Central memory CD8-positive, alpha-beta T cell (primary cell): Measurements from ENCODE around the gene ETNPPL.

Source experiments
- ATAC-seq: fragments of 150-1000 bp; cut with Tn5 transposase; replicated peaks from 2 replicates; pipeline ENCODE4 v1.10.0; 2022; ENCODE audit warnings: mild to moderate bottlenecking, moderate FRiP score, moderate number of reproducible peaks; ENCODE audit not compliant: poor library complexity, severe bottlenecking; ENCODE audit errors: extremely low read depth
- DNase-seq, 2 donors: peaks; one replicate each; pipeline ENCODE4 v3.0.0; 2021; ENCODE audit warnings: low spot score in 2 of 2
- H3K27ac Mint-ChIP-seq: one replicate; pipeline ENCODE4 v1.8.0; 2022; ENCODE audit warnings: low read depth, mild to moderate bottlenecking, moderate library complexity, mixed read lengths
- H3K27me3 Mint-ChIP-seq: one replicate; pipeline ENCODE4 v1.8.0; 2022; ENCODE audit warnings: mixed read lengths
- H3K36me3 Mint-ChIP-seq: one replicate; pipeline ENCODE4 v1.8.0; 2022; ENCODE audit warnings: mild to moderate bottlenecking, moderate library complexity, mixed read lengths; ENCODE audit not compliant: insufficient read depth
- H3K4me1 Mint-ChIP-seq: one replicate; pipeline ENCODE4 v1.8.0; 2022; ENCODE audit warnings: mixed read lengths
- H3K4me3 Mint-ChIP-seq: one replicate; pipeline ENCODE4 v1.8.0; 2022; ENCODE audit warnings: mild to moderate bottlenecking, moderate library complexity, mixed read lengths
- H3K9me3 Mint-ChIP-seq: one replicate; pipeline ENCODE4 v1.8.0; 2022; ENCODE audit warnings: mixed read lengths

ETNPPL gene

GRCh38 chr4:108783665-108784463 is 21.0 kb upstream of the ETNPPL start:
- Mint-ChIP-seq H3K9me3 (no peaks in the 10 kb centered on the region), H3K4me3 (no peak overlapping the region), H3K36me3 (no peaks in the 10 kb centered on the region), H3K4me1 (no peaks in the 10 kb centered on the region), H3K27me3 (peaks cover 35% of the 10 kb centered on the region), H3K27ac (no peak overlapping the region)
- DNase-seq: no peak
- ATAC-seq: no peak

- Mint-ChIP-seq H3K9me3 (no peaks in the 10 kb centered on the region), H3K27ac (no peak overlapping the region), H3K4me1 (no peaks in the 10 kb centered on the region), H3K36me3 (no peaks in the 10 kb centered on the region), H3K27me3 (peaks cover 20% of the 10 kb centered on the region), H3K4me3 (no peak overlapping the region)
- ATAC-seq (no peak), DNase-seq (no peak)
Observed at GRCh38 chr4:108779958-108780357, 17.1 kb upstream of the ETNPPL start.

GRCh38 chr4:108777388-108777787 is 14.5 kb upstream of the ETNPPL start:
- no peak overlapping the region for H3K4me3 Mint-ChIP-seq
- no peaks in the 10 kb centered on the region for H3K36me3 Mint-ChIP-seq
- H3K27ac Mint-ChIP-seq: no peak overlapping the region
- H3K27me3 Mint-ChIP-seq: peaks cover 17% of the 10 kb centered on the region
- no peaks in the 10 kb centered on the region for H3K9me3 Mint-ChIP-seq
- no peak for ATAC-seq
- no peak for DNase-seq
- no peaks in the 10 kb centered on the region for H3K4me1 Mint-ChIP-seq

- ATAC-seq: no peak
- peaks cover 11% of the 10 kb centered on the region for H3K27me3 Mint-ChIP-seq
- no peak overlapping the region for H3K27ac Mint-ChIP-seq
- H3K36me3 Mint-ChIP-seq: no peaks in the 10 kb centered on the region
- no peaks in the 10 kb centered on the region for H3K9me3 Mint-ChIP-seq
- no peak overlapping the region for H3K4me3 Mint-ChIP-seq
- DNase-seq: no peak
- no peaks in the 10 kb centered on the region for H3K4me1 Mint-ChIP-seq
Observed at GRCh38 chr4:108775921-108776320, 13.1 kb upstream of the ETNPPL start.

GRCh38 chr4:108774809-108775530 is 12.1 kb upstream of the ETNPPL start:
- peaks cover 3% of the 10 kb centered on the region for H3K27me3 Mint-ChIP-seq
- no peaks in the 10 kb centered on the region for H3K36me3 Mint-ChIP-seq
- ATAC-seq: no peak

GRCh38 chr4:108772402-108772801 is 9.5 kb upstream of the ETNPPL start:
- H3K9me3 Mint-ChIP-seq: no peaks in the 10 kb centered on the region
- no peaks in the 10 kb centered on the region for H3K36me3 Mint-ChIP-seq
- ATAC-seq (no peak), DNase-seq (no peak)
- no peaks in the 10 kb centered on the region for H3K27me3 Mint-ChIP-seq
- no peaks in the 10 kb centered on the region for H3K4me1 Mint-ChIP-seq
- H3K27ac Mint-ChIP-seq: no peak overlapping the region
- H3K4me3 Mint-ChIP-seq: no peak overlapping the region

More at GRCh38 chr4:108774809-108775530, 12.1 kb upstream of the ETNPPL start:
- H3K4me1 Mint-ChIP-seq: no peaks in the 10 kb centered on the region
- no peak for DNase-seq
- no peaks in the 10 kb centered on the region for H3K9me3 Mint-ChIP-seq
- no peak overlapping the region for H3K27ac Mint-ChIP-seq
- H3K4me3 Mint-ChIP-seq: no peak overlapping the region

- DNase-seq: no peak
- Mint-ChIP-seq H3K36me3 (no peaks in the 10 kb centered on the region), H3K4me3 (no peak overlapping the region), H3K27ac (no peak overlapping the region), H3K27me3 (peaks cover 52% of the 10 kb centered on the region), H3K4me1 (peaks cover 12% of the 10 kb centered on the region), H3K9me3 (no peaks in the 10 kb centered on the region)
- ATAC-seq: no peak
Observed at GRCh38 chr4:108766058-108766457, 3.2 kb upstream of the ETNPPL start.

GRCh38 chr4:108763986-108764385 is 1.1 kb upstream of the ETNPPL start:
- DNase-seq: no peak
- H3K4me1 Mint-ChIP-seq: peaks cover 12% of the 10 kb centered on the region
- no peak overlapping the region for H3K4me3 Mint-ChIP-seq
- ATAC-seq: no peak
- peaks cover 67% of the 10 kb centered on the region for H3K27me3 Mint-ChIP-seq
- H3K36me3 Mint-ChIP-seq: no peaks in the 10 kb centered on the region
- no peaks in the 10 kb centered on the region for H3K9me3 Mint-ChIP-seq
- H3K27ac Mint-ChIP-seq: no peak overlapping the region

- ATAC-seq: no peak
- no peak overlapping the region for H3K27ac Mint-ChIP-seq
- no peaks in the 10 kb centered on the region for H3K36me3 Mint-ChIP-seq
- no peak for DNase-seq
- H3K4me3 Mint-ChIP-seq: peak overlapping the region; percentile 77
- peaks cover 68% of the 10 kb centered on the region for H3K27me3 Mint-ChIP-seq
- no peaks in the 10 kb centered on the region for H3K9me3 Mint-ChIP-seq
- peaks cover 12% of the 10 kb centered on the region for H3K4me1 Mint-ChIP-seq
Observed at GRCh38 chr4:108763226-108763593, 357 bp upstream of the ETNPPL start.

GRCh38 chr4:108758498-108758897 is 4.4 kb downstream of the ETNPPL start:
- Mint-ChIP-seq H3K9me3 (no peaks in the 10 kb centered on the region), H3K4me1 (peaks cover 11% of the 10 kb centered on the region), H3K27ac (no peak overlapping the region), H3K27me3 (peaks cover 40% of the 10 kb centered on the region), H3K4me3 (no peak overlapping the region), H3K36me3 (no peaks in the 10 kb centered on the region)
- DNase-seq (no peak), ATAC-seq (no peak)

GRCh38 chr4:108754327-108754726 is 8.5 kb downstream of the ETNPPL start:
- no peaks in the 10 kb centered on the region for H3K4me1 Mint-ChIP-seq
- no peak overlapping the region for H3K27ac Mint-ChIP-seq
- H3K36me3 Mint-ChIP-seq: no peaks in the 10 kb centered on the region
- DNase-seq (no peak), ATAC-seq (no peak)
- H3K9me3 Mint-ChIP-seq: no peaks in the 10 kb centered on the region
- no peak overlapping the region for H3K4me3 Mint-ChIP-seq
- peaks cover 43% of the 10 kb centered on the region for H3K27me3 Mint-ChIP-seq

GRCh38 chr4:108751321-108751720 is 11.5 kb downstream of the ETNPPL start:
- Mint-ChIP-seq H3K27ac (no peak overlapping the region), H3K9me3 (no peaks in the 10 kb centered on the region), H3K4me3 (no peak overlapping the region), H3K36me3 (no peaks in the 10 kb centered on the region), H3K27me3 (peaks cover 44% of the 10 kb centered on the region), H3K4me1 (no peaks in the 10 kb centered on the region)
- ATAC-seq: no peak
- DNase-seq: no peak

GRCh38 chr4:108749119-108749518 is 13.7 kb downstream of the ETNPPL start:
- no peaks in the 10 kb centered on the region for H3K9me3 Mint-ChIP-seq
- no peak overlapping the region for H3K27ac Mint-ChIP-seq
- H3K27me3 Mint-ChIP-seq: peaks cover 44% of the 10 kb centered on the region
- ATAC-seq: no peak
- no peaks in the 10 kb centered on the region for H3K4me1 Mint-ChIP-seq
- H3K36me3 Mint-ChIP-seq: no peaks in the 10 kb centered on the region
- H3K4me3 Mint-ChIP-seq: no peak overlapping the region
- no peak for DNase-seq
